ENCODE measurements around the gene BAD.
"Not testable (repeated sequence)": the region's sequence is repeated elsewhere in the genome, so short reads cannot be mapped to it uniquely, and the experiment has no call there.

BAD gene

DNA sequence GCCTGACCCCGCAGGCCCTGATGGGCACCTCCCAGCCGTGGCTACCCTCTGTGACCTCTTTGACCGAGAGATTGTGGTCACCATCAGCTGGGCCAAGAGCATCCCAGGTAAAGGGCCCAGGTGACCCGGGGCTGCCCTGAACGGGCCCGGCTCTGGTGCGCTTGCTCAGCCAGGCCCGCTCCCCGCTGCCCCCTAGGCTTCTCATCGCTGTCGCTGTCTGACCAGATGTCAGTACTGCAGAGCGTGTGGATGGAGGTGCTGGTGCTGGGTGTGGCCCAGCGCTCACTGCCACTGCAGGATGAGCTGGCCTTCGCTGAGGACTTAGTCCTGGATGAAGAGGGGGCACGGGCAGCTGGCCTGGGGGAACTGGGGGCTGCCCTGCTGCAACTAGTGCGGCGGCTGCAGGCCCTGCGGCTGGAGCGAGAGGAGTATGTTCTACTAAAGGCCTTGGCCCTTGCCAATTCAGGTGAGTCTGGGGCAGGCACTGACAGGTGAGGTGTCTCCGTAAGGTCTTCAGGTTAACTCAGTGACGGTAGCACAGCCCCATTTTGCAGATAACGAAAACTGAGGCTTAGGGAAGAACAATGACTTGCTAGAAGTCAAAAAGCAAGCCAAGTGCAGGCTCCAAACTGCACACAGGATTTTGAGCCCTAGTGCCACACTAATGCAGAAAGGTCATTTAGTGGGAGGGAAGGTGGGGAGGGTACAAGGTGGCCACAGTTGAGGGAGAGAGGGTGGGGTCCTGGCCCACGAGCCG, 30.5 kb upstream of the BAD start:
- no peak for DNase-seq

DNA sequence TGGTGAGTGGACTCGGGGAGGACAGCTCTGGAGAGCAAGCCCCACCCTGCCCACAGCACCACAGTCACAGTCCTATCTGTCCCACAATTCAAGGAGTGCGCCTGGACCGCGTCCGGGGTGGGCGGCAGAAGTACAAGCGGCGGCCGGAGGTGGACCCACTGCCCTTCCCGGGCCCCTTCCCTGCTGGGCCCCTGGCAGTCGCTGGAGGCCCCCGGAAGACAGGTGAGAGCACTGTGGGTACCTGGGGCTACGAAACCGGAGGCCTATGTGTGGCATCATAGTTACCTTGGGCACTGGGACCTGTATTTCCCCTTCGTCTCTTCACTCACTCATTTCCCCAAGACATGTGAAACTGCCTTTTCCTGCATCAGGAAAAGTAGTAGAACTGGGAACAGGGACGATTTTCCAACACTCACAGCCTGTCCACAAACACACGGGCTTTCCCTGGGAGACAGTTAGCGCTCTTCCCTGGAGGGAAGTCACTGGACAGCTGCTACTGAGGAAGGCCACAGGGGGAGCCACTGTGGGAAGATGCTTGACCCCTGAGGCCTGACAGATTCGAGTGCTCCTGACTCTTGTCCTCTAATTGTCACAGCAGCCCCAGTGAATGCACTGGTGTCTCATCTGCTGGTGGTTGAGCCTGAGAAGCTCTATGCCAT, 29.8 kb upstream of the BAD start:
- no peak for DNase-seq

DNA sequence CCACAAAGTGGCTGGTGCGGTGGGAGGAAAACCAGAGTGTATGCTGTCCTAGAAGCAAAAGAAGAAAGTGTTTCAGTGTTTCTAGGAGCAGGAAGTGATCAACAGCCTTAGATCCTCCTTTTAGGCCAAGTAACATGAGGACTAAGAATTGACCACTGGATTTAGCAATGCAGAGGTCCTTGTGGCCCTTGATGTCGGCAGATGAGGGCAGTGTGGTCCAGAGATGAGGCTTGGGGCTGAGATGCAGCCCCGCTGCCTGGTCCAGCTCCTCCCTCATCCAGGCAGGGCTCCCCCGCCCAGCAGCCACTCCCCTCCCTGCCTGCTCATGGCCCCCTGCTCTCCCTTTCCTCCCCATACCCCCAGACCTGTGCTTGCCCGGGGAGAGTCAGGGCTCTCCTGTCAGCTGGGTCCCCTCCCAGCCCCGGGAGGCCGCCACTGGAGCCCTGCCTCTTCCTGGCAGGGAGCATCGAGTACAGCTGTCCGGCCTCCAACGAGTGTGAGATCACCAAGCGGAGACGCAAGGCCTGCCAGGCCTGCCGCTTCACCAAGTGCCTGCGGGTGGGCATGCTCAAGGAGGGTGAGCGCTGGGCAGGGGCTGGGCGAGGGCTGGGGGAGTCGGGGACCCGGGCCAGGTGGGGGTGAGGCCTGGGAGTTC, 29.2 kb upstream of the BAD start:
- DNase-seq: no peak

DNA sequence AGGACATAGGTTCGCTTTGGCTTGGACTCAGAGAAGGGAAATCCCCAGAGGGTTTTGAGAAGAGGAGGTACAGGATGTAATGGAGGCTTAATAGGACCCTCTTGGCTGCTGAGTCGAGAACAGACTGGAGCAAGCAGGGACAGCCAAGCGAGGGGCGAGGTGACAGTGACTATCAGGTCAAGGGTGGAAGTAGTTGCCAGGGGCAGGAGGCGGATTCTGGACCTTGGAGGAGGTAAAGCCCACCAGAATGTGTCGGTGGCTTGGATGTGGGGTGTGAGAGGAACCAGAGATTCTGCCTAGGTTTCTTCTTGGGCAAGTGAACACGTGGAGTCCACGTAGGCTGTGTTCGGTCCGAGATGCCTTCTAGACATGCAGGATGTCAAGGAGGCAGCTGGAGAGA, 28.5 kb upstream of the BAD start:
- no peak for DNase-seq

DNA sequence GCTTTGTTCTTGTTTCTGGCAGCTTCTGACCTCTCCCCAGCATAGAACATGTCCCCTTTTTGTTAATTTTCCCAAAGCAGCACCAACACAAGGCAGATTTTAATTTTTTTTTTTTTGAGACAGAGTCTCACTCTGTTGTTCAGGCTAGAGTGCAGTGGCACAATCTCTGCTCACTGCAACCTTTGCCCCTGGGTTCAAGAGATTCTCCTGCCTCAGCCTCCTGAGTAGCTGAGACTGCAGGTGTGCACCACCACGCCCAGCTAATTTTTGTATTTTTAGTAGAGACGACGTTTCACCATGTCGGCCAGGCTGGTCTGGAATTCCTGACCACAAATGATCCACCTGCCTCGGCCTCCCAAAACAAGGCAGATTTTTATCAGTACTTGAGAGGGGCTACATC, 23.3 kb upstream of the BAD start:
- DNase-seq: not testable (repeated sequence)

DNA sequence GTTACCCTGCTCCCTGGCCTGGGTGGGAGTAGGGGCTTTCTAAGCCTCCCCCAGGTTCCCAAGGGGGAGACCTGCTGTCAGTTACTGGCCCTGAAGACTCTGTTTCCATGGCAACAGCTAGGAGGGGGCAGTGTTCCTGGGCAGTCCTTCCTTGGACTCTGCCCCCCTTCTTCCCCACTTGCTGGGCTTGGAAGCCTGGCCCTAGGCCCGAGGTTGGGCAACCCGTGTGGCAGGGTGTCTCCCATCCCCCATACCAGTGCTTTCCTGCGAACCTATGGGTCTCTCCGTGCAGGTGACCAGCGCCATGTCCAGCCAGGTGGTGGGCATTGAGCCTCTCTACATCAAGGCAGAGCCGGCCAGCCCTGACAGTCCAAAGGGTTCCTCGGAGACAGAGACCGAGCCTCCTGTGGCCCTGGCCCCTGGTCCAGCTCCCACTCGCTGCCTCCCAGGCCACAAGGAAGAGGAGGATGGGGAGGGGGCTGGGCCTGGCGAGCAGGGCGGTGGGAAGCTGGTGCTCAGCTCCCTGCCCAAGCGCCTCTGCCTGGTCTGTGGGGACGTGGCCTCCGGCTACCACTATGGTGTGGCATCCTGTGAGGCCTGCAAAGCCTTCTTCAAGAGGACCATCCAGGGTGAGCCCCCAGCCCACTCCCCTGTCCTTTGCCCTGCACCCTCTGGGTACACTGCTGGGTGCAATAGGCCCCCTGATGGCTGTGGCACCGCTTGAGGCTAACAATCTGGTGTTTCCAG, 22.6 kb upstream of the BAD start:
- DNase-seq: no peak

DNA sequence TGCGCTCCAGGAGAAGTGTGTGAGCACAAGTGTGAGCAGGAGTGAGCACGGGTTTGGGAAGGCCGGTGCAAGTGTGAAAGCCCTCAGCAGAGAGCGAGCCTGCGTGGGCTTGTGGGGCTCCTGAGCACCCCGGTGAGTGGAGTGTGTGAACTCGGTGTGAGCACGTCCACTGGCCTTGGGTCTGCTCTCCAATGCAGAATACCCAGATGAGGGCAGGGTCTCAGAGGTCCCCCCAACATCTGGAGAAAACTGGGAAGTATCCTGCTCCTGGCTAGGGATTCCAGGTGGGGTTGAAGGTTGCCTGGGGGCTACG, 22.1 kb upstream of the BAD start:
- DNase-seq: no peak

DNA sequence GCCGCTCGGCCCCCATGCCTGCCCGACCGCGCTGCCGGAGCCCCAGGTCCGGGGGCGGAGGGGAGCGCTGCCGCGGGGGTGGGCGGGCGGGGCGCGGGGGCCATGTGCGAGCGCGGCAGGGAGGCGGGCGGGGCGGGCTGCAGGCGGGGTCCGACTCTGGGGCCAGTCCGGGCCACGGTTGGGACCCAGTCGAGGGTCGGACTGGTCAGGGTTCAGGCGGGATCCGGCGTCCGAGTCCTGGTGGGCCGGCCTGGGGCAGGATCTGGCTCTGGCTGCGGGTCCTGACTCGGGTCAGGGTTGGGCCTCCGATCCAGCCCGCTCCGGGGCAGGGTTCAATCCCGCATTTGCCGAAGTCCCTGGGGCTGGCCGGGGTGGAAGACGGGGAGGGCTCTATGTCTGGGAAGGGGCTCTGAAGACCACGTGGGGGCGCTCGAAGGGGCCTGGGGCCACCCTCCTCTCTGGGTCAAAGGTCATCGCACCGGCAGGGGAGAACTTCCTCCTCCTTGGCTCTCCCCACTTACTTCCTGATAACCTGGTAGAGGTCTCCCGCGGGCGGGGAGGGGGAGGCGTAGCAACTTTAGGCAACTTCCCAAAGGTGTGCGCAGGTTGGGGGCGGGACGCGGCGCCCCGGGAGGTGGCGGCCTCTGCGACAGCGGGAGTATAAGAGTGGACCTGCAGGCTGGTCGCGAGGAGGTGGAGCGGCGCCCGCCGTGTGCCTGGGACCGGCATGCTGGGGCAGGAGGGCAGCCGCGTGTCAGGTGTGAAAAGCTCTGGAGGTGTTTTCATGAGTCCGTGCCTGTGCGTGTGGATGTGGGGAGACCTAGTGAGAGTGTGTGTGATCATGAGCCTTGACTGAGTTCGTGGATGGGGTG, 21.5 kb upstream of the BAD start:
- peak; percentile 53 for DNase-seq

DNA sequence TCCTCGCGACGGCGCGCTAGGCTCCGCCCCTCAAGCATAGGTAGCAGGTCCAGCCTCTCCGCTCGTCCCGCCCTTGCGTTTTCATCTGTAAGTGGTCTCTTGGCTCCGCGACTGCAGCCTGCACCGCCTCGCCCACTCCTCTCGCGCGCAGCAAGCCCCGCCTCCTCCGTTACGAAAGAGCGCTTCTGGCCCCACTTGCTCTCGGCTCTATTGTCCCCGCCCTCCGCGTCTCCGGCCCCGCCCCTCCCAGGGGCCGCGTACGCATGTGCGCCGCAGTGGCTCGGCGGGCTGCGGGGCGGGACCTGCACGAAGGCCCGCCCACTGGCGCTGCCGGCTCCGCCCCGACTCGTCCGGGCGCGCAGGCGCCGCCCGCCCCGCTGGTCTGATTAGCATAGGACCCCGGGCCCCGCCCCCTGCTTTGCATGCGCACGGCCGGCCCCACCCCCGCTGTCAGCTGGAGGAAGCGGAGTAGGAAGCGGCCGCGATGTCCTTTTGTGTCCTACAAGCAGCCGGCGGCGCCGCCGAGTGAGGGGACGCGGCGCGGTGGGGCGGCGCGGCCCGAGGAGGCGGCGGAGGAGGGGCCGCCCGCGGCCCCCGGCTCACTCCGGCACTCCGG, 20.7 kb upstream of the BAD start, which contains the start of gene ESRRA:
Gene ESRRA (plus strand): TSS at position 450 of the 616 bp plus-strand sequence. CDS start 1,656 bp downstream, outside the sequence.
- DNase-seq: peak; percentile 98

DNA sequence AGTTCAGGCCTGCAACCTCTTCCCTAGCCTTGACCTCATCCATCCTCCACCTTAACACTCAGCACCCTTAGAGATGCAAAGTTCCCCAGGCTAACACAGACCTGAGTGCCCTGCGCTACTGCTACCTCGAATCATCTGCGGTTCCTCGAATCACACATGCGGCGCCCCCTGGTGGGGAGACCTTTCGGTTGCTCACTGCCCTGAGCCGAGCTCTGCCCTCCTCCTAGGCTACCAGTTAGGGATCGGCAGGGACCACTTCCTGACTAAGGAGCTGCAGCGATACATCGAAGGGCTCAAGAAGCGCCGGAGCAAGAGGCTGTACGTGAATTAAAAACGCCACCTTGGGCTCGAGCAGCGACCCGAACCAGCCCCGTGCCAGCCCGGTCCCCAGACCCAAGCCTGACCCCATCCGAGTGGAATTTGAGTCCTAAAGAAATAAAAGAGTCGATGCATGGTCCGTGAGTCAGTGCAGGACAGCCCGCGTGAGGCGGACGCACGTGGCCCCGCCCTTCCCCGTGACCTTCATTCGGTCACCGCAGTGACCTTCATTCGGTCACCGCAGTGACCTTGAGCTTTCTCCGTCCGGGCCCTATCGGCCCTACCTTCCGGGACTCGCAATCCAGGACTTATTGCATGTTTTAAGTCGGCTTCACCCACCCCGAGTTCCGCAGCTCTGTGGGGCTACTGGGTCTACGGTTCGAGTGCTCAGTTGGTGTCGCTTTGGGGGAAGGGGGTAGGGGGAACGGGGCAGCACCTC, 20.0 kb upstream of the BAD start:
- peak; percentile 92 for DNase-seq

DNA sequence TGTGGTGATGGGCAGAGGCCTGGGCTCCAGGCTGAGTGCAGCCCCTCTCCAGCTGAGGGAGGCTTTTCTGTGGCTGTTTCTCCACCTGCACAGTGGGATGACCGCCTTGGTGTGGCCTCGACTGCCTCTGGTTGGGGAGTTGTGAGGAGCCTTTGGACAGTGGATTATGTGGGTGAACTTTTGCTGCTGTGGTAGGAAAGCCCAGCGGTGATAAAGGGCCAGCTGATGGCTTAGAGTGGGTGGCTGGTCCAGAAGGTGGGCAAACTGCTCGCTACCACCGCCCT, 19.5 kb upstream of the BAD start:
- no peak for DNase-seq

DNA sequence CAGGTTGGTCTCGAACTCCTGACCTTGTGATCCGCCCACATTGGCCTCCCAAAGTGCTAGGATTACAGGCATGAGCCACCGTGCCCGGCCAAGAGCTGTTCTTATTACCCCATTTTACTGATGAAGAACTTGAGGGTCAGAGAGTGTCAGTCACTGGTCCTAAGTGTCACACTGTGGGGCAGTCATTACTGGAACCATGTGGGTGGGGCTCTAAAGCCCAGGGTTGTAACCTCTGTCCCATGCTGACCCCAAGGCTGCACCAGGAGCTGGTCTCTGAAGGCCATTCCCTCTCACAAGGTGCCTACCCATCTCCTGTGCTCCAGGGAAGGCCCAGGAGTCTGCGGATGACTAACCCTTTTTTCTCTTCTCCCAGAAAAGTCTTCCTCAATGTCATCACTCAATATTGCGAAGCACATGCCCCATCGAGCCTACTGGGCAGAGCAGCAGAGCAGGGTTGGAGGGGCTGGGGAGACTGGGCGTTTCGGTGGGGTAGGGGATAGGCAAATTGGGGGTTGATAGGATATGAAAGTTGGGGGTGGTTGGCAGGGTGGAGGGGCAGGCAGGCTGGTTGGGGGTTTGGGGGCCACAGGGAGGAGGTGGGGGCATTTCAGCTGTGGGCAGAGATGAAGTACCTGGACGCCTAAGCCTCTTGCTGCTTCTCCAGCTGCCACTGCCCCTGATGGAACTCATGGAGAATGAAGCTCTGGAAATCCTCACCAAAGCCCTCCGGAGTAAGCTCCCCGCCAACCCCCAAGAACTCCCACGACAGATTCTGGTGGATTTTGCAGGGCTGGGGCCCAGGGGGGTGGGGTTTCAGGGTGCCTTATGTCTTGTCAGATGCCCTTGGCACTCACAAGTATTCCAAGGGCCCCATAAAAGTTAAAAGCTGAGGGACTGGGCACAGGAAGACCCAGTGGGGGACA, 18.9 kb upstream of the BAD start:
- DNase-seq: no peak

DNA sequence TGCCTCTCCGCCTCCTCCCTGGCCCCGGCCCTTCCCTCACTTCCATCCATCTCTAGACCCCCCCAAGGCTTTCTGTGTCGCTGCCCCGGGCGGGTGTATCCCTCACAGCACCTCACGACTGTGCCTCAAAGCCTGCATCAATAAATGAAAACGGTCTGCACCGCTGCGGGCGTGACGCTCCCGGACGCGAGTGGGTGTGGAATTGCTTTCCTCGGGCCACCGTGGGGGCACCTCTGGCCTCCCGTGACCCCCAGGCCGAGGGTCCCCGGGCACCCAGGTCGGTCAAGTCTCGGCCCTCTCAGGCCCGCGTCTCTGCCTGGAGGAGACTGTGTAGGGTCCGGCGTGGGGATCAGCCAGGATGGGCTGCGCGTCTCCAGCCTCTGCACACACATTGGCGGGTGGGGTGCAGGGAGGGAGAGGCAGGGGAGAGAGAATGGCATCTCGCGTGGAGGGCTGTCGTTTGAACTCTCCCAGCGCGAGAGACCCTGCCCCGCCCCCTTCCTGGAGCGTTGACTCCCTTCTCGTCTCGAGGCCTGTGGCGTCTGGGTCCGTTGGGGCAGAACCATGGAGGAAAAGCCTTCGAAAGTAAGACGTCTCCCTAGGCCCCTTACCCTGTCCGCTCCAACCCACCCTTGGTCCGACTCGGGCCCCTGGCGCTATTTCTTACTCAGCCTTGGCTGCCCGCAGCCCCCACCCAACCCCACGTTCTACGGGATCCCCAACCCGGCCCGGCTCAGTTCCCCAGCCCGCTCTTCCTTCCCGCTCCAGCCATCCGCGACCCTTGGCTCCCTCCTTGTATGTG, 15.6 kb upstream of the BAD start, which contains the start of gene CATSPERZ:
Gene CATSPERZ (plus strand): TSS at position 512 of the 802 bp plus-strand sequence. CDS start 53 bp downstream, at position 565.
- peak; percentile 30 for DNase-seq

DNA sequence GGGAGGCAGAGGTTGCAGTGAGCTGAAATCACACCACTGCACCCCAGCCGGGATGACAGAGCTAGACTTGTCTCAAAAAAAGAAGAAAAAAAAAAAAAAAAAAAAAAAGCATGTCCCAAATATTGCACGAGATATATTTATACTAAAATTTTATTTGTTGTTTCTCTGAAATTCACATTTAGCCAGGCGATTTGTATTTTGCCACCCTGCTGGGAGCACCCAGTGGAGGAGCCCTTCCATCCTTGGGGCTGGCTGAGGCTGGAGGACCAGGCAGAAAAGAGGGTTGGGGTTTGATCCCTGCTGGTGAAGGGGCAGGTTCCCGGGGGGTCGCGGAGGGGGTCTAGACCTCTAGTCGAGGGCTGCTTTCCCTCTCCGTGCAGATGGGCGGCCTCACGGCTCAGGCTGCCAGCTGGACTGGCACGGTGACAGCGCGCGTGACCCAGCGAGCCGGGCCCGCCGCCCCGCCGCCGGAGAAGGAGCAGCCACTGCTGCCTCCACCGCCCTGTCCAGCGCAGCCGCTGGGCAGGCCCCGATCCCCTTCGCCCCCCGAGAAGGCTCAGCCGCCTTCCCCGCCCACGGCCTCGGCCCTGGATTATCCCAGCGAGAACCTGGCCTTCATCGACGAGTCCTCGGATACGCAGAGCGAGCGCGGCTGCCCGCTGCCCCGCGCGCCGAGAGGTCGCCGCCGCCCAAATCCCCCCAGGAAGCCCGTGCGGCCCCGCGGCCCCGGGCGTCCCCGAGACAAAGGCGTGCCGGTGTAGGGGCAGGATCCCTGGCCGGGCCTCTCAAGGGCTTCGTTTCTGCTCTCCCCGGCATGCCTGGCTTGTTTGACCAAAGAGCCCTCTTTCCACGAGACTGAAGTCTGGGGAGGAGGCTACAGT, 14.7 kb upstream of the BAD start:
- peak; percentile 19 for DNase-seq

DNA sequence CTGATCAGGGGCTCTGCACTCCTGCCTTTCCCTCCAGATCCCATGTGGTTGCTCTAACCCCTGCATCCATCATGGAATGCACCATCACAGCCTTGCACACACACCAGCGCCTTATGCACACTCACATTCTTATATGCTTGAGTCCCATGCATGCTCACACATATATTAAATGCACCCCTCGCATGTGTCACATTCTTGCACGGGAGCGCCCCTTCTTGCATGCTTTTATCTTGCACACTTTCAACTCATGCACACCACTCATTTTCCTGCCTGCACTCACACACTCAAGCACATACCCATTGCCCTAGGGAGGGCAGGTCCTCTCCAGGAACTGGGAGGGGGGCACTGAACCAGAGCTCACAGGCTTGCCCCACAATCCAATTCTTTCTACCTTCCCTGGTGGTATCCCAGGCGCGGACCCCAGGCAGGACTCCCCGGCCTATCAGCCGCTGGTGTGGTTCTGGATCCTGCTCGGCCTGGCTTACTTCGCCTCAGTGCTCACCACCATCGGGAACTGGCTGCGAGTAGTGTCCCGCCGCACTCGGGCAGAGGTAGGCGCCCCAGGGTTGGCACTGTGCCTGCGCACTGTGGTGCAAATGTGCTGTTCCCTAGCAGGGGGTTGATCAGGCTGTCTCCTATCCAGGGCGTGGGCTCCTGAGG, 13.4 kb upstream of the BAD start:
- peak; percentile 13 for DNase-seq

DNA sequence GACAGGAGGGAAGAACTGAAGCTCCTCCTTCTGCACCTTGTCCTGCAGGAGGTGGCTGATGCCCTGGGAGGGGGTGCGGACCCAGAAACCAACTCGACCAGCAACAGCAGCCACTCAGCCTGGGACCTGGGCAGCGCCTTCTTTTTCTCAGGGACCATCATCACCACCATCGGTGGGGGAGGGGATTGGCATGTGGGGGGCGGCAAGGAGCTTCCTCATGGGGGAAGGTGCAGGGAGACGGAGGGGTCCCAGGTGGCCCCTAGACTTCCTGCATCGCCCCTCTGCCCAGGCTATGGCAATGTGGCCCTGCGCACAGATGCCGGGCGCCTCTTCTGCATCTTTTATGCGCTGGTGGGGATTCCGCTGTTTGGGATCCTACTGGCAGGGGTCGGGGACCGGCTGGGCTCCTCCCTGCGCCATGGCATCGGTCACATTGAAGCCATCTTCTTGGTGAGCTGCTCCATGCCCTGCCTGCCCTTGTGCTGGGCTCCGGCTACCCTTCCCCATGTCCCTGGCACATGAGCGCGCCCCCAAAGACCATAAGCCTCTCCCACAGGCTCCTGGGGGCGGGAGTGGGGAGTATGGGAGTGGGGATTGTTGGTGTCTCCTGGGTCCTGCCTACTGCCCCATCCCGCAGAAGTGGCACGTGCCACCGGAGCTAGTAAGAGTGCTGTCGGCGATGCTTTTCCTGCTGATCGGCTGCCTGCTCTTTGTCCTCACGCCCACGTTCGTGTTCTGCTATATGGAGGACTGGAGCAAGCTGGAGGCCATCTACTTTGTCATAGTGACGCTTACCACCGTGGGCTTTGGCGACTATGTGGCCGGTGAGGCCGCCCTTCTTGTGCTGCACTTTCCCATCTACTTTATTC, 12.6 kb upstream of the BAD start:
- DNase-seq: no peak

DNA sequence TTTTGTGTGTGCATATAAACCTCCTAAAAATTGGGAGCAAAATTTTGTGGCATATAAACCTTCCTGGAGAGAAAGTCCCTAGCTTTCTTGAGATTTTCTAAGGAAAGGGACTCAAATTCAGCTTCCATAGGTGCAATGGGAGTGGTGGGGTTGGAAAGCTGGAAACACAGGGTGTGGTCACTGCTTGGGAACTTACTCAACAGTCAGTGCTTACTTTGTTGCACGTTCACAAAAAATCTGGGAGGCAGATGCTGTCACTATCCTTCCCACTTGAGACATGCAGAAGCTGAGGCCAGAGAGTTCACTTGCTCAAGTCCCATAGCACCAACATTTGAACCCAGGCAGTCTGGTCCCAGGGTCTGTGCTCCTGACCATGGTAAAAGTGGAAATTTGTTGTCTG, 11.8 kb upstream of the BAD start:
- no peak for DNase-seq
